Glutamatergic neuron (in vitro differentiated cells): ENCODE data around the gene CIAO3. TPM values are rescaled to one million over a fixed set of nuclear protein-coding genes. Genes with fewer than 3 reads are reported as not detected.
A peak's percentile ranks its signal among the peaks of the same experiment; 100 is the strongest.

Experiments used
- DNase-seq: peaks from one replicate; pipeline ENCODE4 v3.0.0; 2022
- H3K27ac Mint-ChIP-seq: one replicate; pipeline ENCODE4 v1.8.0; 2020; ENCODE audit warnings: mild to moderate bottlenecking, mixed read lengths, inconsistent platforms; ENCODE audit not compliant: unreplicated experiment
- H3K27me3 Mint-ChIP-seq: one replicate; pipeline ENCODE4 v1.8.0; 2020; ENCODE audit warnings: mild to moderate bottlenecking, moderate library complexity, mixed read lengths, inconsistent platforms; ENCODE audit not compliant: unreplicated experiment
- H3K36me3 Mint-ChIP-seq: one replicate; pipeline ENCODE4 v1.8.0; 2020; ENCODE audit warnings: mild to moderate bottlenecking, mixed read lengths, inconsistent platforms; ENCODE audit not compliant: unreplicated experiment
- H3K4me1 Mint-ChIP-seq: one replicate; pipeline ENCODE4 v1.8.0; 2020; ENCODE audit warnings: mild to moderate bottlenecking, low read depth, mixed read lengths, inconsistent platforms; ENCODE audit not compliant: unreplicated experiment
- H3K4me3 Mint-ChIP-seq: one replicate; pipeline ENCODE4 v1.8.0; 2020; ENCODE audit warnings: mild to moderate bottlenecking, mixed read lengths, inconsistent platforms; ENCODE audit not compliant: unreplicated experiment
- H3K9me3 Mint-ChIP-seq: one replicate; pipeline ENCODE4 v1.8.0; 2020; ENCODE audit warnings: mild to moderate bottlenecking, moderate library complexity, mixed read lengths, inconsistent platforms; ENCODE audit not compliant: unreplicated experiment
- total RNA-seq: library from RNA; stranded (reverse); fragmentation: NEBNext Ultra II Directional; extraction: Animal tissue kit (Norgen Biotek cat#: 25700); gene quantifications from one replicate; pipeline ENCODE4 v1.2.1, GENCODE V29; 2021; ENCODE audit not compliant: unreplicated experiment
- TF ChIP-seq, protein P1 (sequence below): fragments of 200-600 bp; sonication (generic); IDR thresholded peaks from one replicate; pipeline ENCODE4 v1.5.0; 2021; ENCODE audit not compliant: partially characterized antibody, unreplicated experiment

The CIAO3 gene
- total RNA-seq, 1 donor from 2014 or later = 49.5 TPM

GRCh38 chr16:695355-696089 is 45.3 kb downstream of the CIAO3 start:
- peak overlapping the region; percentile 15 for H3K4me3 Mint-ChIP-seq
- peak; percentile 81 for DNase-seq
- peaks cover 18% of the 10 kb centered on the region for H3K9me3 Mint-ChIP-seq
- peaks cover 8% of the 10 kb centered on the region for H3K4me1 Mint-ChIP-seq
- TF ChIP-seq, protein P1, sequence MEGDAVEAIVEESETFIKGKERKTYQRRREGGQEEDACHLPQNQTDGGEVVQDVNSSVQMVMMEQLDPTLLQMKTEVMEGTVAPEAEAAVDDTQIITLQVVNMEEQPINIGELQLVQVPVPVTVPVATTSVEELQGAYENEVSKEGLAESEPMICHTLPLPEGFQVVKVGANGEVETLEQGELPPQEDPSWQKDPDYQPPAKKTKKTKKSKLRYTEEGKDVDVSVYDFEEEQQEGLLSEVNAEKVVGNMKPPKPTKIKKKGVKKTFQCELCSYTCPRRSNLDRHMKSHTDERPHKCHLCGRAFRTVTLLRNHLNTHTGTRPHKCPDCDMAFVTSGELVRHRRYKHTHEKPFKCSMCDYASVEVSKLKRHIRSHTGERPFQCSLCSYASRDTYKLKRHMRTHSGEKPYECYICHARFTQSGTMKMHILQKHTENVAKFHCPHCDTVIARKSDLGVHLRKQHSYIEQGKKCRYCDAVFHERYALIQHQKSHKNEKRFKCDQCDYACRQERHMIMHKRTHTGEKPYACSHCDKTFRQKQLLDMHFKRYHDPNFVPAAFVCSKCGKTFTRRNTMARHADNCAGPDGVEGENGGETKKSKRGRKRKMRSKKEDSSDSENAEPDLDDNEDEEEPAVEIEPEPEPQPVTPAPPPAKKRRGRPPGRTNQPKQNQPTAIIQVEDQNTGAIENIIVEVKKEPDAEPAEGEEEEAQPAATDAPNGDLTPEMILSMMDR = no peak
- no peaks in the 10 kb centered on the region for H3K36me3 Mint-ChIP-seq
- H3K27me3 Mint-ChIP-seq = peaks cover 28% of the 10 kb centered on the region
- no peak overlapping the region for H3K27ac Mint-ChIP-seq

DNA sequence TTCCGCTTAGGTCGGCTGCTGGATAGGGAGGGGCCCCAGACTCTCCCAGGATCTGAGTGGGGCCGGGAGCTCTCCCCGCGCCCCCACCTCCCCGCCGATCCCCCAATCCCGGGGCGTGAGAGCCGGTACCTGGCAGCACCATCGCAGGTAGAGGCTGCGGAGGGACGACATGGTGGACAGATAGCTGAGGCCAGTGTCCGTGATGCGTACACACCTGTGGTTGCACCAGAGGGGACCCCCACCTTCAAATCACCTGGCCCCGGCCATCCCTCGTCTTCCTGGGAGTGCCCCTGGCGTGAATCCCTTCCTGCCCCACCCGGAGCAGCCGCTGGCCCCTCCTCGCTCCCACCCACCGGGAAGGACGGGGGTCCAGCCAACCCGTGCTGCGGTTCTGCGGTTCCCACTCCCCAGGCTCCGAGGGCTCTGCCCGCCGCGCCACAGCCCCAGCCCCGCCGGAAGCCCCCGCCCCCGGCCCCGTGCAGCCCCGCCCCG is 45.9 kb downstream of the CIAO3 start:
- no peak overlapping the region for H3K4me3 Mint-ChIP-seq
- H3K36me3 Mint-ChIP-seq = no peaks in the 10 kb centered on the region
- peaks cover 18% of the 10 kb centered on the region for H3K9me3 Mint-ChIP-seq
- no peak for DNase-seq
- TF ChIP-seq, protein P1 = no peak
- no peak overlapping the region for H3K27ac Mint-ChIP-seq
- peaks cover 8% of the 10 kb centered on the region for H3K4me1 Mint-ChIP-seq
- H3K27me3 Mint-ChIP-seq = peaks cover 28% of the 10 kb centered on the region

DNA sequence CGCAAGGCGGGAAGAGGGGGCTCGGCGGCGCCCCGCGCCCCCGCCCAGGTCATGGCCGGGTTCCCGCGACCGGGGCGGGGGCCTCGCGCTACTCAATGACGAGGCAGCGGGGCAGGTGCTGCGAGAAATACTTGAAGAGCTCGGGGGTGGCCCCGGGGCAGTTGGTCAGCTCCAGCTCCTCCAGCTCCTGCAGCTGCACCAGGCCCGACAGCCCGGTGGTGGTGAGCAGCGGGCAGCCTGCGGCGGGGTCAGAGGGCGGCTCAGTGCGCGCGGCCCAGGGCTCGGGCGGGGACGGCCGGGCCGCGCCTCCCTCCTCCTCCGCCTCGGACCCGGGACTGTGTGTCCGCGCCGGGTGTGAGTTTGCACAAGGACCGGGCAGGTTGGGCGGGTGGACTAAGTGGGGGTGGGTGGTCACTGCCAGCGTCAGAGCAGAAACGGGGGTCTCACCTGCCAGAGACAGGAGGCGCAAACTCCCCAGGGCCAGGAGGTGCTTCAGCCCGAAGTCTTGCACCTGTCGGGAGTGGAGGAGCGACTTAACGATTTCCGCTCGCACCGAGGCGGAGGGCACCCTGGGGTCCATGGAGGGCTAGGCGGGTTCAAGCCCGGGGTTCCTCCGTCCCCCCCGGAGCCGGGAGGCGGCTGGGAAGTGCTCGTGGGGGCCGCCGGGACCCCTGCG is 46.5 kb downstream of the CIAO3 start:
- Mint-ChIP-seq H3K4me1 (peaks cover 9% of the 10 kb centered on the region), H3K9me3 (peaks cover 18% of the 10 kb centered on the region), H3K4me3 (no peak overlapping the region), H3K27me3 (peaks cover 28% of the 10 kb centered on the region), H3K36me3 (no peaks in the 10 kb centered on the region), H3K27ac (no peak overlapping the region)
- DNase-seq = no peak
- TF ChIP-seq, protein P1 = no peak

DNA sequence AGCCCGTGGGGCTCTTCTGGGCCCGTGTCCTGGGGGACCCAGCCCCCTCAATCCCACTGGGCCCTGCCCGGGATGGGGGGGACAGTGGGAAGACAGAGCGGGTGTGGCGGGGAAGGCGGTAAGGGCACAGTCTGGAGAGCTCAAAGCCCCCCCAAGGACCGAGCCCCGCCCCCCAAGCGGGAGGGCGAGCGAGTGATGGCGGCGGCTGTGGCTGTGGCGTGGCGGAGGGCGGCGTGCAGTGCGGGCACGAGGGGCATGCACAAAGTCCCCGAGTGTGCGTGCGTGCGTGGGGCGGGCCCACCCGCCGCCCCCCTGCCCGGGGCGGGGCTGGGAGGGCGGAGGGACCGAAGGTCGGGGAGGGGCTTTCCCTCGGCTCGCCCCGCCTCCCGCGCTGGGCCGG is 47.0 kb downstream of the CIAO3 start:
- Mint-ChIP-seq H3K4me1 (peaks cover 10% of the 10 kb centered on the region), H3K4me3 (no peak overlapping the region), H3K27ac (no peak overlapping the region), H3K27me3 (peaks cover 30% of the 10 kb centered on the region), H3K9me3 (peaks cover 18% of the 10 kb centered on the region), H3K36me3 (no peaks in the 10 kb centered on the region)
- no peak for DNase-seq
- TF ChIP-seq, protein P1 = no peak

GRCh38 chr16:693364-693763 is 47.4 kb downstream of the CIAO3 start:
- Mint-ChIP-seq H3K36me3 (no peaks in the 10 kb centered on the region), H3K27me3 (peaks cover 31% of the 10 kb centered on the region), H3K9me3 (peaks cover 18% of the 10 kb centered on the region), H3K27ac (no peak overlapping the region), H3K4me1 (peaks cover 10% of the 10 kb centered on the region), H3K4me3 (no peak overlapping the region)
- DNase-seq = no peak
- TF ChIP-seq, protein P1 = no peak
